Measurements from ENCODE around the gene SCN1B. TPM values are rescaled to one million over a fixed set of nuclear protein-coding genes. Genes with fewer than 3 reads are reported as not detected.
"Not testable (repeated sequence)": the region's sequence is repeated elsewhere in the genome, so short reads cannot be mapped to it uniquely, and the experiment has no call there.

SCN1B gene
- total RNA-seq, 1 donor from 2014 or later: 1.3 TPM

GRCh38 chr19:35027009-35027408, 3.3 kb upstream of the SCN1B start:
- DNase-seq (ENCODE audit: low read depth): no peak
- H3K4me3 ChIP-seq (ENCODE audit: low read depth, low read length): no peak overlapping the region
- no peak for TF ChIP-seq CTCF (conservative IDR thresholded peaks at IDR 0.05; ENCODE audit: low read depth, low read length)

GRCh38 chr19:35027851-35028599, 2.2 kb upstream of the SCN1B start:
- no peak for DNase-seq (ENCODE audit: low read depth)
- TF ChIP-seq CTCF (conservative IDR thresholded peaks at IDR 0.05; ENCODE audit: low read depth, low read length): no peak
- no peak overlapping the region for H3K4me3 ChIP-seq (ENCODE audit: low read depth, low read length)

GRCh38 chr19:35028600-35028885, 1.7 kb upstream of the SCN1B start:
- not testable (repeated sequence) for DNase-seq (ENCODE audit: low read depth)

GRCh38 chr19:35029275-35029736, 964 bp upstream of the SCN1B start:
- not testable (repeated sequence) for DNase-seq (ENCODE audit: low read depth)

More at GRCh38 chr19:35028600-35028885, 1.7 kb upstream of the SCN1B start:
- H3K4me3 ChIP-seq (ENCODE audit: low read depth, low read length): not testable (repeated sequence)

GRCh38 chr19:35029737-35030256, 473 bp upstream of the SCN1B start:
- H3K4me3 ChIP-seq (ENCODE audit: low read depth, low read length): peak overlapping the region; percentile 58
- DNase-seq (ENCODE audit: low read depth): no peak
- TF ChIP-seq CTCF (conservative IDR thresholded peaks at IDR 0.05; ENCODE audit: low read depth, low read length): no peak

More at GRCh38 chr19:35029275-35029736, 964 bp upstream of the SCN1B start:
- not testable (repeated sequence) for H3K4me3 ChIP-seq (ENCODE audit: low read depth, low read length)

GRCh38 chr19:35031072-35031881, 1.0 kb downstream of the SCN1B start:
- H3K4me3 ChIP-seq (ENCODE audit: low read depth, low read length): peak overlapping the region; percentile 64
- no peak for DNase-seq (ENCODE audit: low read depth)
- TF ChIP-seq CTCF (conservative IDR thresholded peaks at IDR 0.05; ENCODE audit: low read depth, low read length): no peak

- DNase-seq (ENCODE audit: low read depth): no peak
- no peak overlapping the region for H3K4me3 ChIP-seq (ENCODE audit: low read depth, low read length)
- no peak for TF ChIP-seq CTCF (conservative IDR thresholded peaks at IDR 0.05; ENCODE audit: low read depth, low read length)
Measured at GRCh38 chr19:35032356-35032865, 2.1 kb downstream of the SCN1B start.

Data from epithelial cell of proximal tubule (primary cell).